Adrenal gland (tissue), 12 donors: ENCODE data around the gene DAB2. TPM values are rescaled to one million over a fixed set of nuclear protein-coding genes. Genes with fewer than 3 reads are reported as not detected.

Source experiments
- DNase-seq, 7 donors: peaks; one replicate each; pipeline ENCODE4 v3.0.0-alpha.2; 2019 to 2020
- H3K27ac ChIP-seq, 5 donors: fragments of 200-600 bp; sonication (generic) in 4 of 5; 1 replicate in 3 of 5; 2 replicates in 2 of 5; pipeline versions ENCODE4 v1.5.1 to v1.8.0; 2016 to 2020; ENCODE audit warnings: mild to moderate bottlenecking in 1 of 5
- H3K27me3 ChIP-seq: fragments of 200-600 bp; 2 replicates; pipeline ENCODE4 v1.8.0; 2021
- H3K36me3 ChIP-seq, 2 donors: fragments of 200-600 bp; replicated peaks in 1 of 2; 1 replicate in 1 of 2; 2 replicates in 1 of 2; pipeline versions ENCODE4 v1.5.1 to v1.8.0; 2018 to 2022
- H3K4me1 ChIP-seq, 2 donors: fragments of 200-600 bp; replicated peaks in 1 of 2; 1 replicate in 1 of 2; 2 replicates in 1 of 2; pipeline versions ENCODE4 v1.5.1 to v1.8.0; 2018 to 2021
- H3K4me3 ChIP-seq, 4 donors: fragments of 200-600 bp; sonication (generic) in 3 of 4; one replicate each; pipeline ENCODE4 v1.5.1; 2016 to 2018
- H3K9me3 ChIP-seq, 3 donors: fragments of 200-600 bp; sonication (generic) in 1 of 3; replicated peaks in 1 of 3; 1 replicate in 2 of 3; 2 replicates in 1 of 3; pipeline versions ENCODE4 v1.5.1 to v1.8.0; 2016 to 2021
- CTCF ChIP-seq, 6 experiments: fragments of 450-650 bp in 4 of 6; fragments of 200-600 bp in 2 of 6; sonication (generic) in 1 of 6; IDR thresholded peaks; 1 replicate in 5 of 6; 2 replicates in 1 of 6; pipeline versions ENCODE4 v1.5.1 to v1.8.0; 2016 to 2021; ENCODE audit warnings: antibody characterized with exemption in 6 of 6, mild to moderate bottlenecking in 2 of 6, moderate library complexity in 1 of 6
- POLR2A ChIP-seq, 2 donors: fragments of 450-650 bp; IDR thresholded peaks; one replicate each; pipeline ENCODE4 v1.6.1; 2017; ENCODE audit warnings: antibody characterized with exemption in 2 of 2, mild to moderate bottlenecking in 2 of 2, moderate library complexity in 1 of 2
- WGBS, 4 donors: extraction: QIAGEN DNeasy Blood & Tissue Kit in 2 of 4; methylation state at CpG; one replicate each; pipeline versions ENCODE4 v1.1.5 to v1.1.7; 2013 to 2017; 5-methylcytosine and 5-hydroxymethylcytosine counted together
- intact Hi-C, 2 donors: fragments of 100-400 bp; cut with DNase I; formaldehyde crosslinking; loops; one replicate each; pipeline versions ENCODE4 v1.14.1 to v1.15.0; 2022 to 2023
- polyA plus RNA-seq, 3 donors: library from polyadenylated mRNA; stranded (reverse); fragments of 200-250 nt in 2 of 3; fragments of 350-450 nt in 1 of 3; fragmentation: Illumina TruSeq in 1 of 3; extraction: RNeasy Lipid Tissue Mini Kit (QIAGEN cat#74804) in 1 of 3; gene quantifications; one replicate each; pipeline ENCODE4 v1.2.3, GENCODE V29; 2013 to 2014
- total RNA-seq, 9 donors: library from RNA; depleted of rRNA in 4 of 9; stranded (reverse); fragments of >200 nt in 4 of 9; fragments of 120-200 nt in 1 of 9; fragmentation: NEBNext Ultra II Directional in 1 of 9; extraction: Animal tissue kit (Norgen Biotek cat#: 25700) in 1 of 9; gene quantifications; one replicate each; pipeline versions ENCODE4 v1.1.0 to v1.2.4, GENCODE V29; 2013 to 2023
- donor health status: healthy with polysubstance abuse.
- donor health status: Bipolar disorder and iron deficiency.
- donor health status: DM: yes; HTN: yes; CAD: no.
- donor health status: DM: no; HTN: no; CAD: no.
- donor health status: DM: no; HTN: no; CAD: no.
- donor health status: DM: yes; HTN: yes; CAD: no.

DAB2 gene
- total and polyA plus RNA-seq, 12 donors = 96.1 to 418 (median 190) TPM

- WGBS, 4 donors = 85 to 93% (median 89%) methylated on average over 4 of the region's 4 CpGs
- Histone ChIP-seq H3K9me3 (no peaks in the 10 kb centered on the region), H3K4me3 (no peak overlapping the region), H3K36me3 (no peaks in the 10 kb centered on the region), H3K27ac (no peak overlapping the region), H3K4me1 (no peaks in the 10 kb centered on the region), H3K27me3 (no peaks in the 10 kb centered on the region)
- intact Hi-C loops = loop anchor here in 1 of 2 donors (10.0 kb wide), 1 partner anchor 137 kb away; no protein-coding TSS in a partner anchor
- no peak for TF ChIP-seq POLR2A (IDR thresholded peaks at IDR 0.05)
- no peak for TF ChIP-seq CTCF (IDR thresholded peaks at IDR 0.05)
- no peak for DNase-seq
These were observed 63.5 kb downstream of the DAB2 start for GRCh38 chr5:39361306-39361705.

GRCh38 chr5:39360471-39361111 lies 64.2 kb downstream of the DAB2 start:
- no peaks in the 10 kb centered on the region for H3K9me3 ChIP-seq
- intact Hi-C loops = loop anchor here in 1 of 2 donors (10.0 kb wide), 1 partner anchor 136 kb away; no protein-coding TSS in a partner anchor
- 69 to 84% (median 79%) methylated on average over 5 of the region's 5 CpGs for WGBS, 4 donors
- no peak overlapping the region for H3K4me3 ChIP-seq
- no peak overlapping the region for H3K27ac ChIP-seq
- H3K27me3 ChIP-seq = no peaks in the 10 kb centered on the region
- H3K4me1 ChIP-seq = no peaks in the 10 kb centered on the region
- no peaks in the 10 kb centered on the region for H3K36me3 ChIP-seq
- TF ChIP-seq POLR2A (IDR thresholded peaks at IDR 0.05) (no peak), CTCF (IDR thresholded peaks at IDR 0.05) (no peak)
- no peak for DNase-seq

- no peaks in the 10 kb centered on the region for H3K4me1 ChIP-seq
- intact Hi-C loops = no loop called here
- H3K36me3 ChIP-seq = no peaks in the 10 kb centered on the region
- 95 to 96% (median 96%) methylated on average over 3 of the region's 3 CpGs for WGBS, 4 donors
- TF ChIP-seq POLR2A (IDR thresholded peaks at IDR 0.05) (no peak), CTCF (IDR thresholded peaks at IDR 0.05) (no peak)
- H3K4me3 ChIP-seq = no peak overlapping the region
- no peaks in the 10 kb centered on the region for H3K9me3 ChIP-seq
- no peak overlapping the region for H3K27ac ChIP-seq
- DNase-seq = no peak
- no peaks in the 10 kb centered on the region for H3K27me3 ChIP-seq
These were observed 68.5 kb downstream of the DAB2 start for GRCh38 chr5:39356263-39356662.

GRCh38 chr5:39355324-39355723 lies 69.5 kb downstream of the DAB2 start:
- 23 to 55% (median 34%) methylated on average over 3 of the region's 3 CpGs for WGBS, 4 donors
- Histone ChIP-seq H3K4me3 (no peak overlapping the region), H3K9me3 (no peaks in the 10 kb centered on the region), H3K4me1 (no peaks in the 10 kb centered on the region), H3K27me3 (no peaks in the 10 kb centered on the region), H3K36me3 (no peaks in the 10 kb centered on the region), H3K27ac (no peak overlapping the region)
- TF ChIP-seq CTCF (IDR thresholded peaks at IDR 0.05) (no peak), POLR2A (IDR thresholded peaks at IDR 0.05) (no peak)
- intact Hi-C loops = no loop called here
- no peak for DNase-seq
